OCI-LY7 (cell line): ENCODE results near the gene WDR43.

Source experiments
- EZH2phosphoT487 ChIP-seq: fragments of 200-600 bp; sonication (generic); IDR thresholded peaks from 2 replicates; pipeline ENCODE4 v1.6.1; 2018; ENCODE audit warnings: low read depth, borderline replicate concordance, mild to moderate bottlenecking, mixed run types, antibody characterized with exemption, low read length, moderate library complexity, mixed read lengths
- TF ChIP-seq, protein P1 (sequence below): fragments of 200-600 bp; sonication (generic); conservative IDR thresholded peaks from 2 replicates; pipeline ENCODE4 v1.5.1; 2014; ENCODE audit warnings: mild to moderate bottlenecking, antibody characterized with exemption, low read length, moderate library complexity, mixed read lengths

DNA sequence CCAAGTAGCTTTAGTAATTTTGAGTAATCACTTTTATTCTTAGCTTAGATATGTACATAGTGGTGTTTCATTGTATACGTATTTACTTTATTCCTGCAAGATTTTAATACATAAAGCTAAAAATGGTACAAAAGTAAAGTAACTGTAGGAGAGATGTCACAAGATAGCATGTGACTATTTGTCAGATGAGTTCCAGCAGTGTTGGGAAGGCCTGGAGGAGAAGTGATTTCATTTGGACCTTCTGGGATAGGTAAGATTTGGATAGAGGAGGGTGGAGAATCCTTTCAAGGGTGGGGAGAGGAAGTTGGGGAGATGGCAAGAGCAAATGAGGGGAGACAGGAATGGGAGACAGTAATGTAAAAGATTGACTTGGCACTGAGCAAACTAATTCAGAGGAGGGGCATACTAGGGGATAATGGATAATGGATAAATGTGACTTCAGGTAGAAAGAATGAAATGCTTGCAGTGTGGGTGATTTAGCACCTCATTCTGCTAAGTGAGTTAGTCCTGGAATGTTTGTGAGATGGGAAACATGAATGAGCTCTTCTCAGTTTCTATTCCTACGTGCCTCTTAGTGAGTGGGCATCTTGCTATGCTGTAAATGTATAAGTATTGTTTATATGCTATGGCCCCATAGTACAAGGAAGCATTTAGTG lies 10.5 kb downstream of the WDR43 start:
- TF ChIP-seq, protein P1, sequence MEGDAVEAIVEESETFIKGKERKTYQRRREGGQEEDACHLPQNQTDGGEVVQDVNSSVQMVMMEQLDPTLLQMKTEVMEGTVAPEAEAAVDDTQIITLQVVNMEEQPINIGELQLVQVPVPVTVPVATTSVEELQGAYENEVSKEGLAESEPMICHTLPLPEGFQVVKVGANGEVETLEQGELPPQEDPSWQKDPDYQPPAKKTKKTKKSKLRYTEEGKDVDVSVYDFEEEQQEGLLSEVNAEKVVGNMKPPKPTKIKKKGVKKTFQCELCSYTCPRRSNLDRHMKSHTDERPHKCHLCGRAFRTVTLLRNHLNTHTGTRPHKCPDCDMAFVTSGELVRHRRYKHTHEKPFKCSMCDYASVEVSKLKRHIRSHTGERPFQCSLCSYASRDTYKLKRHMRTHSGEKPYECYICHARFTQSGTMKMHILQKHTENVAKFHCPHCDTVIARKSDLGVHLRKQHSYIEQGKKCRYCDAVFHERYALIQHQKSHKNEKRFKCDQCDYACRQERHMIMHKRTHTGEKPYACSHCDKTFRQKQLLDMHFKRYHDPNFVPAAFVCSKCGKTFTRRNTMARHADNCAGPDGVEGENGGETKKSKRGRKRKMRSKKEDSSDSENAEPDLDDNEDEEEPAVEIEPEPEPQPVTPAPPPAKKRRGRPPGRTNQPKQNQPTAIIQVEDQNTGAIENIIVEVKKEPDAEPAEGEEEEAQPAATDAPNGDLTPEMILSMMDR: no peak
- no peak for TF ChIP-seq EZH2phosphoT487
